Measurements from ENCODE around the gene GNB1. TPM values are rescaled to one million over a fixed set of nuclear protein-coding genes. Genes with fewer than 3 reads are reported as not detected.

The GNB1 gene
- total RNA-seq, 1 experiment from 2014 or later: 400 TPM

- Mint-ChIP-seq H3K27me3 (ENCODE audit: low read depth) (no peaks in the 10 kb centered on the region; the same call in 1 of the 2 replicates), H3K36me3 (ENCODE audit: insufficient read depth in 1 of 3, low read depth in 3 of 3) (peaks cover 30 to 65% (median 62%) of the 10 kb centered on the region in 3 experiments; a peak in 6 of 7 replicates), H3K9me3 (no peaks in the 10 kb centered on the region; a peak in 1 of 5 replicates), H3K27ac (no peak overlapping the region), H3K4me1 (no peaks in the 10 kb centered on the region; a peak in 2 of 4 replicates), H3K4me3 (no peak overlapping the region)
- no peak overlapping the region for H2AK5ac ChIP-seq (ENCODE audit: insufficient read length, low read length)
- TF ChIP-seq CTCF (conservative IDR thresholded peaks at IDR 0.05): no peak
- H3K79me1 ChIP-seq (ENCODE audit: insufficient read depth, low read depth, low read length, poor library complexity, severe bottlenecking): peaks cover 6% of the 10 kb centered on the region
- H3K4me2 ChIP-seq (ENCODE audit: insufficient read depth, insufficient read length, low read length): no peak overlapping the region
- no peak overlapping the region for H3K27ac ChIP-seq (ENCODE audit: insufficient read length, low read depth, low read length)
- H3K14ac ChIP-seq (ENCODE audit: insufficient read depth, low read length): no peak overlapping the region
- no peak overlapping the region for H4K91ac ChIP-seq (ENCODE audit: insufficient read length, low read depth, low read length)
- WGBS (ENCODE audit: extremely low coverage, insufficient read length, low lambda C conversion rate): no CpG with 5 or more reads among the region's 19 CpGs
- no peaks in the 10 kb centered on the region for H3K23me2 ChIP-seq (ENCODE audit: insufficient read length, low read depth, low read length, poor library complexity, severe bottlenecking)
- no peak overlapping the region for H3K56ac ChIP-seq (ENCODE audit: insufficient read length, low read depth, low read length)
- no peak overlapping the region for H2BK120ac ChIP-seq (ENCODE audit: low read depth, low read length, poor library complexity, severe bottlenecking)
- H3K18ac ChIP-seq (ENCODE audit: insufficient read length, low read depth, low read length): no peak overlapping the region
- no peaks in the 10 kb centered on the region for H3K9me3 ChIP-seq (ENCODE audit: control insufficient read depth, low read depth, low read length)
- no peak overlapping the region for H3T11ph ChIP-seq (ENCODE audit: low read length)
- H2BK15ac ChIP-seq (ENCODE audit: low read depth, low read length): no peak overlapping the region
- H2AFZ ChIP-seq (ENCODE audit: low read length): no peak overlapping the region
- no peaks in the 10 kb centered on the region for H3K4me1 ChIP-seq (ENCODE audit: insufficient read depth, low read length)
- no peak overlapping the region for H3K23ac ChIP-seq (ENCODE audit: insufficient read length, low read depth, low read length)
- H3K4ac ChIP-seq (ENCODE audit: low read depth, low read length): no peak overlapping the region
- H4K5ac ChIP-seq (ENCODE audit: insufficient read length, low read depth, low read length): no peak overlapping the region
- H3K9ac ChIP-seq (ENCODE audit: extremely low read depth, insufficient read length, low read length): no peak overlapping the region
- no peak for DNase-seq
- no peak overlapping the region for H2BK12ac ChIP-seq (ENCODE audit: insufficient read length, low read depth, low read length)
- H3K27me3 ChIP-seq (ENCODE audit: insufficient read depth, low read length): no peaks in the 10 kb centered on the region
- no peak overlapping the region for H2BK20ac ChIP-seq (ENCODE audit: low read depth, low read length, poor library complexity, severe bottlenecking)
- no peak overlapping the region for H4K8ac ChIP-seq (replicated peaks; ENCODE audit: insufficient read length, low read depth, low read length)
- H2BK5ac ChIP-seq (ENCODE audit: insufficient read length, low read length): no peak overlapping the region
- H3K79me2 ChIP-seq (ENCODE audit: insufficient read depth, low read length): no peaks in the 10 kb centered on the region; the same call in 1 of the 2 replicates
- H4K20me1 ChIP-seq (ENCODE audit: control insufficient read depth, insufficient read depth, insufficient read length): no peaks in the 10 kb centered on the region
Measured at GRCh38 chr1:1755426-1755825, 135.5 kb downstream of the GNB1 start.

Data from H9 (cell line).